A549 (cell line): ENCODE data around the gene BRICD5. TPM values are rescaled to one million over a fixed set of nuclear protein-coding genes. Genes with fewer than 3 reads are reported as not detected.

Source experiments
- ATAC-seq, 2 experiments: fragments of 200-7000 bp in 1 of 2; fragments of >200 bp in 1 of 2; cut with Nextera tagmentation in 1 of 2; cut with Tn5 transposase in 1 of 2; 3 replicates each; pipeline versions ENCODE4 v1.8.0 to v1.9.1; 2018 to 2020; ENCODE audit warnings: mild to moderate bottlenecking in 1 of 2, moderate library complexity in 1 of 2
- CTCF ChIA-PET: fragments of 300-600 bp; sonication (Branson Sonifier 250); formaldehyde crosslinking; extraction: SDS; loops from one replicate; lab custom pipeline; 2021; ENCODE audit warnings: antibody characterized with exemption, inconsistent platforms; lab: Yijun Ruan, JAX
- POLR2A ChIA-PET: fragments of 350-600 bp; formaldehyde crosslinking; extraction: SDS; loops from one replicate; lab custom pipeline; 2021; ENCODE audit warnings: antibody characterized with exemption, inconsistent platforms; lab: Yijun Ruan, JAX
- DNase-seq, 2 experiments: peaks; one replicate each; pipeline versions ENCODE4 v3.0.0 to v3.0.0-alpha.2; 2011 to 2016; ENCODE audit warnings: low read depth in 1 of 2, low spot score in 1 of 2
- FAIRE-seq: peaks from 2 replicates; lab custom pipeline; 2011; peaks lifted over from hg19 to GRCh38; lab: Jason Lieb, UNC
- H3K27ac ChIP-seq, 2 experiments: fragments of >200 bp; sonication (Bioruptor Twin); formaldehyde crosslinking; 3 replicates each; pipeline ENCODE4 v1.5.1; 2016 to 2017
- H3K4me1 ChIP-seq: fragments of >200 bp; sonication (Bioruptor Twin); formaldehyde crosslinking; 3 replicates; pipeline ENCODE4 v1.6.1; 2016
- H3K4me2 ChIP-seq: fragments of >200 bp; sonication (Bioruptor Twin); formaldehyde crosslinking; 3 replicates; pipeline ENCODE4 v1.6.1; 2016
- H3K4me3 ChIP-seq: fragments of >200 bp; sonication (Bioruptor Twin); formaldehyde crosslinking; 3 replicates; pipeline ENCODE4 v1.5.1; 2016
- H3K9me3 ChIP-seq: fragments of >200 bp; sonication (Bioruptor Twin); formaldehyde crosslinking; 3 replicates; pipeline ENCODE4 v1.6.1; 2016
- CBX2 ChIP-seq: fragments of 200-600 bp; sonication (generic); IDR thresholded peaks from 2 replicates; pipeline ENCODE4 v1.6.1; 2016; ENCODE audit warnings: low read depth, mild to moderate bottlenecking, borderline replicate concordance
- CEBPB ChIP-seq, 2 experiments: fragments of >200 bp in 1 of 2; sonication (Bioruptor Twin) in 1 of 2; formaldehyde crosslinking in 1 of 2; IDR thresholded peaks; 2 replicates each; pipeline ENCODE4 v1.6.1; 2012 to 2016
- CHD4 ChIP-seq: fragments of 200-600 bp; sonication (generic); IDR thresholded peaks from 2 replicates; pipeline ENCODE4 v1.6.1; 2016; ENCODE audit warnings: antibody characterized with exemption, mild to moderate bottlenecking, borderline replicate concordance
- EHF ChIP-seq: fragments of 250-450 bp; sonication (Bioruptor Pico); IDR thresholded peaks from 2 replicates; pipeline ENCODE4 v1.5.0; 2020; ENCODE audit warnings: mild to moderate bottlenecking
- ELK1 ChIP-seq: fragments of 150-350 bp; IDR thresholded peaks from 2 replicates; pipeline ENCODE4 v1.6.1; 2014; ENCODE audit warnings: low read depth, mild to moderate bottlenecking, low read length
- EP300 ChIP-seq, 2 experiments: fragments of >200 bp; sonication (Bioruptor Twin); formaldehyde crosslinking; IDR thresholded peaks; 2 replicates in 1 of 2; 3 replicates in 1 of 2; pipeline ENCODE4 v1.6.1; 2016 to 2017
- FOSB ChIP-seq: fragments of 250-450 bp; sonication (Bioruptor Pico); IDR thresholded peaks from 2 replicates; pipeline ENCODE4 v1.5.0; 2020; ENCODE audit warnings: mild to moderate bottlenecking, moderate library complexity
- FOXS1 ChIP-seq: fragments of 250-450 bp; sonication (Bioruptor Pico); IDR thresholded peaks from 2 replicates; pipeline ENCODE4 v1.5.0; 2020; ENCODE audit warnings: mild to moderate bottlenecking, moderate library complexity
- GATA3 ChIP-seq: IDR thresholded peaks from 2 replicates; pipeline ENCODE4 v1.6.1; 2012; ENCODE audit warnings: borderline replicate concordance
- HDAC2 ChIP-seq: fragments of 200-600 bp; sonication (generic); IDR thresholded peaks from 2 replicates; pipeline ENCODE4 v1.6.1; 2016
- HEYL ChIP-seq: fragments of 250-450 bp; sonication (Bioruptor Pico); IDR thresholded peaks from 2 replicates; pipeline ENCODE4 v1.8.0; 2021; ENCODE audit warnings: mild to moderate bottlenecking, moderate library complexity
- HOXA7 ChIP-seq: fragments of 250-450 bp; sonication (Bioruptor Pico); IDR thresholded peaks from 2 replicates; pipeline ENCODE4 v1.5.0; 2020; ENCODE audit warnings: mild to moderate bottlenecking, moderate library complexity
- HOXB5 ChIP-seq: fragments of 250-450 bp; sonication (Bioruptor Pico); IDR thresholded peaks from 2 replicates; pipeline ENCODE4 v1.5.0; 2020; ENCODE audit warnings: mild to moderate bottlenecking, moderate library complexity
- JUN ChIP-seq, 2 experiments: fragments of >200 bp; sonication (Bioruptor Twin); formaldehyde crosslinking; IDR thresholded peaks; 2 replicates in 1 of 2; 3 replicates in 1 of 2; pipeline ENCODE4 v1.6.1; 2016 to 2017
- KDM5A ChIP-seq: fragments of 200-600 bp; sonication (generic); IDR thresholded peaks from 2 replicates; pipeline ENCODE4 v1.6.1; 2016; ENCODE audit warnings: antibody characterized with exemption, mild to moderate bottlenecking
- MAX ChIP-seq: IDR thresholded peaks from 2 replicates; pipeline ENCODE4 v1.6.1; 2012
- MYC ChIP-seq: IDR thresholded peaks from 2 replicates; pipeline ENCODE4 v1.6.1; 2012; ENCODE audit warnings: mild to moderate bottlenecking, inconsistent platforms, low read length, improper control_type of control experiment, borderline replicate concordance
- POLR2A ChIP-seq: IDR thresholded peaks from 2 replicates; pipeline ENCODE4 v1.6.1; 2012; ENCODE audit warnings: mild to moderate bottlenecking, low read length
- RCOR1 ChIP-seq: fragments of 150-350 bp; IDR thresholded peaks from 2 replicates; pipeline ENCODE4 v1.6.1; 2014; ENCODE audit warnings: antibody characterized with exemption, low read length, low read depth
- TFCP2L1 ChIP-seq: fragments of 250-450 bp; sonication (Bioruptor Pico); IDR thresholded peaks from 2 replicates; pipeline ENCODE4 v1.5.0; 2021; ENCODE audit warnings: mild to moderate bottlenecking
- ZC3H11A ChIP-seq: fragments of 450-650 bp; IDR thresholded peaks from 2 replicates; pipeline ENCODE4 v1.6.1; 2014; ENCODE audit warnings: antibody characterized with exemption, mild to moderate bottlenecking
- ZFP36 ChIP-seq: fragments of 450-650 bp; IDR thresholded peaks from 2 replicates; pipeline ENCODE4 v1.6.1; 2014; ENCODE audit warnings: borderline replicate concordance; ENCODE audit not compliant: partially characterized antibody
- ZSCAN20 ChIP-seq: fragments of 250-450 bp; sonication (Bioruptor Pico); IDR thresholded peaks from 2 replicates; pipeline ENCODE4 v1.8.0; 2022; ENCODE audit warnings: mild to moderate bottlenecking, moderate library complexity
- WGBS: methylation state at CpG from one replicate; pipeline ENCODE4 v1.1.6; 2017; ENCODE audit errors: missing lambda C conversion rate; 5-methylcytosine and 5-hydroxymethylcytosine counted together
- polyA plus RNA-seq, 4 experiments: library from polyadenylated mRNA; depleted of rRNA in 3 of 4; stranded (reverse); fragments of >200 nt; fragmentation: RNase III in 1 of 4; extraction: RNeasy Plus Mini Kit Qiagen cat#74134 plus additional on column Dnase treatment in 1 of 4; gene quantifications; 2 replicates in 3 of 4; 3 replicates in 1 of 4; pipeline ENCODE4 v1.2.3, GENCODE V29; 2011 to 2017
- TF ChIP-seq, protein P1 (sequence below): fragments of 200-600 bp; sonication (generic); IDR thresholded peaks from 2 replicates; pipeline ENCODE4 v1.6.1; 2016; ENCODE audit warnings: antibody characterized with exemption, mild to moderate bottlenecking, moderate library complexity

Gene BRICD5
- polyA plus RNA-seq, 2 of the 4 experiments (the other 2 are of a cell fraction) = 2.0 to 9.1 TPM

GRCh38 chr16:2178321-2179106 lies 32.1 kb downstream of the BRICD5 start:
- ChIA-PET CTCF (interaction anchor here (3.1 kb wide), 1 partner anchor 16 kb away, joined by 12 read pairs; no protein-coding TSS in a partner anchor), POLR2A (interaction anchor here (2.1 kb wide), 1 partner anchor 23 kb away, joined by 9 read pairs; the partner anchor contains the start of gene TRAF7)
- no peak overlapping the region for H3K4me3 ChIP-seq
- FAIRE-seq = no peak
- peak in 1 of 2 experiments; percentile 60 for DNase-seq
- no peaks in the 10 kb centered on the region for H3K9me3 ChIP-seq
- 68% methylated on average over 40 of the region's 106 CpGs for WGBS
- ATAC-seq = peak in 1 of 2 experiments; percentile 20; a peak in 3 of 6 replicates
- H3K27ac ChIP-seq = no peak overlapping the region
- no peak overlapping the region for H3K4me2 ChIP-seq
- TF ChIP-seq ELK1 (no peak), CEBPB (IDR thresholded peaks at IDR 0.05) (no peak), HOXA7 (CRISPR knock-in tag) (no peak), CHD4 (no peak), HOXB5 (CRISPR knock-in tag) (no peak), CBX2 (no peak), ZFP36 (no peak), FOXS1 (CRISPR knock-in tag) (no peak), HDAC2 (no peak)
- no peaks in the 10 kb centered on the region for H3K4me1 ChIP-seq

GRCh38 chr16:2177561-2177960 lies 33.1 kb downstream of the BRICD5 start:
- Histone ChIP-seq H3K4me3 (no peak overlapping the region), H3K27ac (no peak overlapping the region), H3K9me3 (no peaks in the 10 kb centered on the region), H3K4me2 (no peak overlapping the region), H3K4me1 (no peaks in the 10 kb centered on the region)
- ATAC-seq = no peak
- no peak for DNase-seq
- POLR2A ChIA-PET = interaction anchor here (2.1 kb wide), 1 partner anchor 22 kb away, joined by 9 read pairs; the partner anchor contains the start of gene TRAF7
- TF ChIP-seq FOSB (CRISPR knock-in tag) = no peak
- no peak for TF ChIP-seq TFCP2L1 (CRISPR knock-in tag)
- TF ChIP-seq KDM5A = no peak
- no peak for TF ChIP-seq EHF (CRISPR knock-in tag)
- no peak for TF ChIP-seq MYC
- no peak for TF ChIP-seq GATA3
- TF ChIP-seq, protein P1, sequence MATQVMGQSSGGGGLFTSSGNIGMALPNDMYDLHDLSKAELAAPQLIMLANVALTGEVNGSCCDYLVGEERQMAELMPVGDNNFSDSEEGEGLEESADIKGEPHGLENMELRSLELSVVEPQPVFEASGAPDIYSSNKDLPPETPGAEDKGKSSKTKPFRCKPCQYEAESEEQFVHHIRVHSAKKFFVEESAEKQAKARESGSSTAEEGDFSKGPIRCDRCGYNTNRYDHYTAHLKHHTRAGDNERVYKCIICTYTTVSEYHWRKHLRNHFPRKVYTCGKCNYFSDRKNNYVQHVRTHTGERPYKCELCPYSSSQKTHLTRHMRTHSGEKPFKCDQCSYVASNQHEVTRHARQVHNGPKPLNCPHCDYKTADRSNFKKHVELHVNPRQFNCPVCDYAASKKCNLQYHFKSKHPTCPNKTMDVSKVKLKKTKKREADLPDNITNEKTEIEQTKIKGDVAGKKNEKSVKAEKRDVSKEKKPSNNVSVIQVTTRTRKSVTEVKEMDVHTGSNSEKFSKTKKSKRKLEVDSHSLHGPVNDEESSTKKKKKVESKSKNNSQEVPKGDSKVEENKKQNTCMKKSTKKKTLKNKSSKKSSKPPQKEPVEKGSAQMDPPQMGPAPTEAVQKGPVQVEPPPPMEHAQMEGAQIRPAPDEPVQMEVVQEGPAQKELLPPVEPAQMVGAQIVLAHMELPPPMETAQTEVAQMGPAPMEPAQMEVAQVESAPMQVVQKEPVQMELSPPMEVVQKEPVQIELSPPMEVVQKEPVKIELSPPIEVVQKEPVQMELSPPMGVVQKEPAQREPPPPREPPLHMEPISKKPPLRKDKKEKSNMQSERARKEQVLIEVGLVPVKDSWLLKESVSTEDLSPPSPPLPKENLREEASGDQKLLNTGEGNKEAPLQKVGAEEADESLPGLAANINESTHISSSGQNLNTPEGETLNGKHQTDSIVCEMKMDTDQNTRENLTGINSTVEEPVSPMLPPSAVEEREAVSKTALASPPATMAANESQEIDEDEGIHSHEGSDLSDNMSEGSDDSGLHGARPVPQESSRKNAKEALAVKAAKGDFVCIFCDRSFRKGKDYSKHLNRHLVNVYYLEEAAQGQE = no peak
- TF ChIP-seq EP300 (IDR thresholded peaks at IDR 0.05) = no peak
- CTCF ChIA-PET = interaction anchor here (1.0 to 3.1 kb wide), 2 partner anchors 17 to 20 kb away, joined by 4 to 12 read pairs; no protein-coding TSS in a partner anchor
- FAIRE-seq = no peak
- WGBS = 90% methylated on average over 19 of the region's 20 CpGs

GRCh38 chr16:2177101-2177500 lies 33.6 kb downstream of the BRICD5 start:
- CTCF ChIA-PET = interaction anchor here (1.0 to 3.1 kb wide), 2 partner anchors 17 to 20 kb away, joined by 4 to 12 read pairs; no protein-coding TSS in a partner anchor
- no peaks in the 10 kb centered on the region for H3K4me1 ChIP-seq
- H3K9me3 ChIP-seq = no peaks in the 10 kb centered on the region
- ATAC-seq = no peak
- TF ChIP-seq CBX2 (no peak), ZC3H11A (no peak), POLR2A (no peak), JUN (IDR thresholded peaks at IDR 0.05) (no peak), RCOR1 (no peak), ZSCAN20 (CRISPR knock-in tag) (no peak), MAX (no peak), HEYL (CRISPR knock-in tag) (no peak)
- no peak for FAIRE-seq
- DNase-seq = no peak
- WGBS = 92% methylated on average over 18 of the region's 18 CpGs
- H3K4me3 ChIP-seq = no peak overlapping the region
- no peak overlapping the region for H3K27ac ChIP-seq
- H3K4me2 ChIP-seq = no peak overlapping the region
- POLR2A ChIA-PET = interaction anchor here (0.7 to 2.1 kb wide), 2 partner anchors 12 to 22 kb away, joined by 5 to 9 read pairs; partner anchors contain the start of gene TRAF7
